Activated T-cell treated with anti-CD3 and anti-CD28 coated beads for 1 hour (primary cell): ENCODE results near the gene KIFC3.
A peak's percentile ranks its signal among the peaks of the same experiment; 100 is the strongest.
"Not testable (repeated sequence)": the region's sequence is repeated elsewhere in the genome, so short reads cannot be mapped to it uniquely, and the experiment has no call there.

ENCODE experiments used
- DNase-seq: peaks from one replicate; pipeline ENCODE4 v3.0.0-alpha.2; 2020; ENCODE audit warnings: low read depth

The KIFC3 gene

GRCh38 chr16:57739756-57740422 lies 62.4 kb downstream of the KIFC3 start:
- no peak for DNase-seq

- no peak for DNase-seq
Observed at GRCh38 chr16:57738844-57739243, 63.4 kb downstream of the KIFC3 start.

GRCh38 chr16:57736419-57737351 lies 65.6 kb downstream of the KIFC3 start:
- DNase-seq = peak; percentile 13

- no peak for DNase-seq
Observed at GRCh38 chr16:57735755-57736418, 66.4 kb downstream of the KIFC3 start, which contains the start of gene KATNB1. KATNB1 (plus strand) TSS chr16:57735770; CDS start chr16:57737244, 1,474 bp downstream.

GRCh38 chr16:57734925-57735754 lies 67.2 kb downstream of the KIFC3 start:
- DNase-seq = peak; percentile 94

GRCh38 chr16:57734308-57734924 lies 67.9 kb downstream of the KIFC3 start:
- no peak for DNase-seq

GRCh38 chr16:57732714-57733113 lies 69.6 kb downstream of the KIFC3 start:
- no peak for DNase-seq

GRCh38 chr16:57732037-57732436 lies 70.3 kb downstream of the KIFC3 start:
- no peak for DNase-seq

GRCh38 chr16:57730771-57731730 lies 71.2 kb downstream of the KIFC3 start:
- DNase-seq = no peak

- DNase-seq = not testable (repeated sequence)
Observed at GRCh38 chr16:57729852-57730251, 72.4 kb downstream of the KIFC3 start.

- no peak for DNase-seq
Observed at GRCh38 chr16:57729182-57729484, 73.2 kb downstream of the KIFC3 start.

GRCh38 chr16:57728336-57729181 lies 73.7 kb downstream of the KIFC3 start:
- DNase-seq = no peak

- DNase-seq = no peak
Observed at GRCh38 chr16:57727610-57728009, 74.7 kb downstream of the KIFC3 start.

GRCh38 chr16:57726433-57726947 lies 75.8 kb downstream of the KIFC3 start:
- DNase-seq = no peak

GRCh38 chr16:57725976-57726375 lies 76.3 kb downstream of the KIFC3 start:
- no peak for DNase-seq

GRCh38 chr16:57725554-57725953 lies 76.7 kb downstream of the KIFC3 start:
- DNase-seq = no peak

- DNase-seq = no peak
Observed at GRCh38 chr16:57725151-57725550, 77.1 kb downstream of the KIFC3 start.

- no peak for DNase-seq
Observed at GRCh38 chr16:57724531-57724930, 77.8 kb downstream of the KIFC3 start.

- no peak for DNase-seq
Observed at GRCh38 chr16:57723170-57723569, 79.1 kb downstream of the KIFC3 start.
